8988T (cell line): ENCODE measurements around the gene CMSS1.

Source experiments
- DNase-seq: peaks from one replicate; pipeline ENCODE4 v3.0.0; 2011

Gene CMSS1

GRCh38 chr3:99910752-99911290 lies 93.2 kb downstream of the CMSS1 start:
- DNase-seq, result no peak

- DNase-seq, result no peak
Measured at GRCh38 chr3:99911433-99911832, 93.8 kb downstream of the CMSS1 start.

- no peak for DNase-seq
Measured at GRCh38 chr3:99915906-99916432, 98.3 kb downstream of the CMSS1 start.

GRCh38 chr3:99918715-99919114 lies 101.1 kb downstream of the CMSS1 start:
- no peak for DNase-seq

GRCh38 chr3:99919694-99920093 lies 102.0 kb downstream of the CMSS1 start:
- no peak for DNase-seq

GRCh38 chr3:99920481-99921376 lies 103.1 kb downstream of the CMSS1 start:
- no peak for DNase-seq

- DNase-seq, result no peak
Measured at GRCh38 chr3:99921377-99921695, 103.7 kb downstream of the CMSS1 start.

- no peak for DNase-seq
Measured at GRCh38 chr3:99921986-99922385, 104.3 kb downstream of the CMSS1 start.

- DNase-seq, result no peak
Measured at GRCh38 chr3:99923873-99924272, 106.2 kb downstream of the CMSS1 start.

GRCh38 chr3:99925584-99926230 lies 108.0 kb downstream of the CMSS1 start:
- DNase-seq, result no peak

GRCh38 chr3:99927671-99928457 lies 110.2 kb downstream of the CMSS1 start:
- DNase-seq, result no peak

GRCh38 chr3:99928771-99929744 lies 111.4 kb downstream of the CMSS1 start:
- no peak for DNase-seq

GRCh38 chr3:99929745-99930139 lies 112.1 kb downstream of the CMSS1 start:
- DNase-seq, result no peak

- no peak for DNase-seq
Measured at GRCh38 chr3:99931059-99931458, 113.4 kb downstream of the CMSS1 start.

- DNase-seq, result no peak
Measured at GRCh38 chr3:99933971-99934750, 116.5 kb downstream of the CMSS1 start.

GRCh38 chr3:99934975-99935797 lies 117.5 kb downstream of the CMSS1 start:
- no peak for DNase-seq

GRCh38 chr3:99938270-99938911 lies 120.7 kb downstream of the CMSS1 start:
- DNase-seq, result no peak

GRCh38 chr3:99939876-99940275 lies 122.2 kb downstream of the CMSS1 start:
- DNase-seq, result no peak

GRCh38 chr3:99940350-99940749 lies 122.7 kb downstream of the CMSS1 start:
- no peak for DNase-seq

- DNase-seq, result no peak
Measured at GRCh38 chr3:99941211-99941610, 123.5 kb downstream of the CMSS1 start.
